K562 (cell line): ENCODE data around the gene ASB4. TPM values are rescaled to one million over a fixed set of nuclear protein-coding genes. Genes with fewer than 3 reads are reported as not detected.

Source experiments
- C11orf30 ChIP-seq: fragments of 450-650 bp; IDR thresholded peaks from 2 replicates; pipeline ENCODE4 v1.6.1; 2016; ENCODE audit warnings: low read depth, mild to moderate bottlenecking
- THRAP3 ChIP-seq: fragments of 450-650 bp; IDR thresholded peaks from 2 replicates; pipeline ENCODE4 v1.6.1; 2016; ENCODE audit warnings: mild to moderate bottlenecking, inconsistent platforms, borderline replicate concordance
- TSC22D4 ChIP-seq: fragments of 450-650 bp; IDR thresholded peaks from 2 replicates; pipeline ENCODE4 v1.6.1; 2016; ENCODE audit warnings: missing genetic modification characterization, missing biosample characterization, control low read depth
- U2AF2 ChIP-seq: fragments of 200-400 bp; formaldehyde crosslinking; optimal IDR thresholded peaks from 2 replicates; pipeline ENCODE3; 2017; ENCODE audit warnings: low read depth, mild to moderate bottlenecking, low read length
- ZNF184 ChIP-seq: sonication (generic); formaldehyde crosslinking; IDR thresholded peaks from 2 replicates; pipeline ENCODE4 v1.5.0; 2020; ENCODE audit warnings: missing genetic modification reagents
- polyA plus RNA-seq, 8 experiments: library from polyadenylated mRNA; depleted of rRNA in 4 of 8; stranded (reverse) in 5 of 8; unstranded in 3 of 8; fragments of >200 nt; fragmentation: Nextera tagmentation in 2 of 8; fragmentation: Illumina TruSeq in 1 of 8; extraction: Ambion mirVana in 2 of 8; extraction: Trizol in 1 of 8; gene quantifications; 2 replicates each; pipeline versions ENCODE4 v1.2.1 to v1.2.3, GENCODE V29; 2011 to 2014; ENCODE audit warnings: inconsistent platforms in 1 of 8, missing spikeins in 1 of 8
- total RNA-seq, 7 experiments: library from RNA; depleted of rRNA in 6 of 7; stranded (reverse); fragments of >200 nt in 6 of 7; fragmentation: Illumina TruSeq in 2 of 7; extraction: Trizol in 2 of 7; gene quantifications; 2 replicates each; pipeline versions ENCODE4 v1.2.1 to v1.2.3, GENCODE V29; 2011 to 2021; ENCODE audit warnings: low replicate concordance in 1 of 7
- TF ChIP-seq, protein P1 (sequence below), 3 experiments: fragments of 200-800 bp in 1 of 3; fragments of 250-450 bp in 1 of 3; fragments of 450-650 bp in 1 of 3; sonication (Bioruptor Pico) in 1 of 3; sonication (Bioruptor generic) in 1 of 3; formaldehyde crosslinking in 1 of 3; IDR thresholded peaks; 2 replicates each; pipeline versions ENCODE4 v1.6.1 to v1.8.0; 2016 to 2022; ENCODE audit warnings: mild to moderate bottlenecking in 2 of 3, missing genetic modification characterization in 2 of 3, missing compliant biosample characterization in 1 of 3, moderate library complexity in 1 of 3
- TF ChIP-seq, protein P2 (sequence below): fragments of 450-650 bp; formaldehyde crosslinking; conservative IDR thresholded peaks from 2 replicates; pipeline ENCODE4 v1.4.0; 2022; ENCODE audit warnings: mild to moderate bottlenecking, missing genetic modification characterization
- TF ChIP-seq, protein P3 (sequence below): IDR thresholded peaks from 2 replicates; pipeline ENCODE4 v1.6.1; 2011; ENCODE audit not compliant: insufficient read length; ENCODE audit errors: extremely low read depth
- TF ChIP-seq, protein P4 (sequence below): fragments of 450-650 bp; IDR thresholded peaks from 2 replicates; pipeline ENCODE4 v1.7.0; 2016; ENCODE audit warnings: borderline replicate concordance
- TF ChIP-seq, protein P5 (sequence below): fragments of 250-450 bp; sonication (Bioruptor Pico); IDR thresholded peaks from 2 replicates; pipeline ENCODE4 v1.9.0; 2021; ENCODE audit warnings: mild to moderate bottlenecking
- TF ChIP-seq, protein P6 (sequence below): sonication (generic); formaldehyde crosslinking; IDR thresholded peaks from 2 replicates; pipeline ENCODE4 v1.8.0; 2022; ENCODE audit warnings: mild to moderate bottlenecking, missing genetic modification reagents
- TF ChIP-seq, protein P7 (sequence below): fragments of 450-650 bp; conservative IDR thresholded peaks from 2 replicates; pipeline ENCODE4 v1.6.1; 2016; ENCODE audit warnings: missing genetic modification characterization, low read depth, mild to moderate bottlenecking, missing compliant biosample characterization, moderate library complexity

Gene ASB4
- total and polyA plus RNA-seq, 9 of the 15 experiments (the other 6 are each of a cell fraction or from before 2014, with no cell fraction given) = 0.03 to 0.07 TPM; not detected in 7

DNA sequence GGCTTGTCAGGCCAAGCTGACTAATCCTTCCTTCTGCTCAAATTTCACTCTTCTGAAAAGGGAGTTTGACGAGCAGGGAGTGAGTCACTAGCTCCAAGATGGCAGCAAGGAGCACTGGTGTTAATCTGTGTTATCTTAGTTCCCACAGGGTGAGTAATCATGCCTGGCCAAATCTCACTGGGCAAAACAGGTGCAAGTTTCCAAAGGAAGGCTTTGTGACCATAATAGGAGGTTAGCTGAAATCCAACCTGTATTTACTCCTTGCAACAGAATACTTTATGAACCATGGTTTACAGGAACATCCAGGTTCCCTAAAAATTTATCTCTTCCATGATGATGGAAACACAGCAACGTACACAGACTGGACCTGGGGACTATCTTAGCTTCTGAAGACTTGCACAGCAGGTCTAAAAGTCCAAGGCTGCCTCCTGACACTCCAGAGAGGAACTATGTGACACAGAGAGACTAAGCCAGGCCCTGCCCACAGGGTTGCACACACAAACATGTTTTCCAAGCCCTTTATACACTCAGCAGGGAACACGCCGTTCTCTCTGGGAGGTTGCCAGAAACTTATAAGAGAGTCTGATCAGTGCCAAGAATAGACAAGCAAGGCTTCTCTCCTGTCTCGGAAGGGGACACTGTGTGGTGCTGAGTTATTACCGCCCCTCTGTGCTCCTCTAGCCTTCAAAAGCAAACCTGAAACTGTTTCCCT lies 64.2 kb downstream of the ASB4 start (continued):
- TF ChIP-seq, protein P1, sequence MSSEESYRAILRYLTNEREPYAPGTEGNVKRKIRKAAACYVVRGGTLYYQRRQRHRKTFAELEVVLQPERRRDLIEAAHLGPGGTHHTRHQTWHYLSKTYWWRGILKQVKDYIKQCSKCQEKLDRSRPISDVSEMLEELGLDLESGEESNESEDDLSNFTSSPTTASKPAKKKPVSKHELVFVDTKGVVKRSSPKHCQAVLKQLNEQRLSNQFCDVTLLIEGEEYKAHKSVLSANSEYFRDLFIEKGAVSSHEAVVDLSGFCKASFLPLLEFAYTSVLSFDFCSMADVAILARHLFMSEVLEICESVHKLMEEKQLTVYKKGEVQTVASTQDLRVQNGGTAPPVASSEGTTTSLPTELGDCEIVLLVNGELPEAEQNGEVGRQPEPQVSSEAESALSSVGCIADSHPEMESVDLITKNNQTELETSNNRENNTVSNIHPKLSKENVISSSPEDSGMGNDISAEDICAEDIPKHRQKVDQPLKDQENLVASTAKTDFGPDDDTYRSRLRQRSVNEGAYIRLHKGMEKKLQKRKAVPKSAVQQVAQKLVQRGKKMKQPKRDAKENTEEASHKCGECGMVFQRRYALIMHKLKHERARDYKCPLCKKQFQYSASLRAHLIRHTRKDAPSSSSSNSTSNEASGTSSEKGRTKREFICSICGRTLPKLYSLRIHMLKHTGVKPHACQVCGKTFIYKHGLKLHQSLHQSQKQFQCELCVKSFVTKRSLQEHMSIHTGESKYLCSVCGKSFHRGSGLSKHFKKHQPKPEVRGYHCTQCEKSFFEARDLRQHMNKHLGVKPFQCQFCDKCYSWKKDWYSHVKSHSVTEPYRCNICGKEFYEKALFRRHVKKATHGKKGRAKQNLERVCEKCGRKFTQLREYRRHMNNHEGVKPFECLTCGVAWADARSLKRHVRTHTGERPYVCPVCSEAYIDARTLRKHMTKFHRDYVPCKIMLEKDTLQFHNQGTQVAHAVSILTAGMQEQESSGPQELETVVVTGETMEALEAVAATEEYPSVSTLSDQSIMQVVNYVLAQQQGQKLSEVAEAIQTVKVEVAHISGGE (CRISPR knock-in tag; IDR thresholded peaks at IDR 0.05) = peak in 1 of 3 experiments; percentile 73; a peak in 2 of 6 replicates
- TF ChIP-seq, protein P2, sequence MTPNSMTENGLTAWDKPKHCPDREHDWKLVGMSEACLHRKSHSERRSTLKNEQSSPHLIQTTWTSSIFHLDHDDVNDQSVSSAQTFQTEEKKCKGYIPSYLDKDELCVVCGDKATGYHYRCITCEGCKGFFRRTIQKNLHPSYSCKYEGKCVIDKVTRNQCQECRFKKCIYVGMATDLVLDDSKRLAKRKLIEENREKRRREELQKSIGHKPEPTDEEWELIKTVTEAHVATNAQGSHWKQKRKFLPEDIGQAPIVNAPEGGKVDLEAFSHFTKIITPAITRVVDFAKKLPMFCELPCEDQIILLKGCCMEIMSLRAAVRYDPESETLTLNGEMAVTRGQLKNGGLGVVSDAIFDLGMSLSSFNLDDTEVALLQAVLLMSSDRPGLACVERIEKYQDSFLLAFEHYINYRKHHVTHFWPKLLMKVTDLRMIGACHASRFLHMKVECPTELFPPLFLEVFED (CRISPR knock-in tag) = no peak
- TF ChIP-seq, protein P3, sequence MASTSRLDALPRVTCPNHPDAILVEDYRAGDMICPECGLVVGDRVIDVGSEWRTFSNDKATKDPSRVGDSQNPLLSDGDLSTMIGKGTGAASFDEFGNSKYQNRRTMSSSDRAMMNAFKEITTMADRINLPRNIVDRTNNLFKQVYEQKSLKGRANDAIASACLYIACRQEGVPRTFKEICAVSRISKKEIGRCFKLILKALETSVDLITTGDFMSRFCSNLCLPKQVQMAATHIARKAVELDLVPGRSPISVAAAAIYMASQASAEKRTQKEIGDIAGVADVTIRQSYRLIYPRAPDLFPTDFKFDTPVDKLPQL = no peak
- TF ChIP-seq, protein P4, sequence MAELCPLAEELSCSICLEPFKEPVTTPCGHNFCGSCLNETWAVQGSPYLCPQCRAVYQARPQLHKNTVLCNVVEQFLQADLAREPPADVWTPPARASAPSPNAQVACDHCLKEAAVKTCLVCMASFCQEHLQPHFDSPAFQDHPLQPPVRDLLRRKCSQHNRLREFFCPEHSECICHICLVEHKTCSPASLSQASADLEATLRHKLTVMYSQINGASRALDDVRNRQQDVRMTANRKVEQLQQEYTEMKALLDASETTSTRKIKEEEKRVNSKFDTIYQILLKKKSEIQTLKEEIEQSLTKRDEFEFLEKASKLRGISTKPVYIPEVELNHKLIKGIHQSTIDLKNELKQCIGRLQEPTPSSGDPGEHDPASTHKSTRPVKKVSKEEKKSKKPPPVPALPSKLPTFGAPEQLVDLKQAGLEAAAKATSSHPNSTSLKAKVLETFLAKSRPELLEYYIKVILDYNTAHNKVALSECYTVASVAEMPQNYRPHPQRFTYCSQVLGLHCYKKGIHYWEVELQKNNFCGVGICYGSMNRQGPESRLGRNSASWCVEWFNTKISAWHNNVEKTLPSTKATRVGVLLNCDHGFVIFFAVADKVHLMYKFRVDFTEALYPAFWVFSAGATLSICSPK = no peak
- no peak for TF ChIP-seq C11orf30
- no peak for TF ChIP-seq U2AF2
- TF ChIP-seq, protein P5, sequence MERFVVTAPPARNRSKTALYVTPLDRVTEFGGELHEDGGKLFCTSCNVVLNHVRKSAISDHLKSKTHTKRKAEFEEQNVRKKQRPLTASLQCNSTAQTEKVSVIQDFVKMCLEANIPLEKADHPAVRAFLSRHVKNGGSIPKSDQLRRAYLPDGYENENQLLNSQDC (CRISPR knock-in tag) = no peak
- no peak for TF ChIP-seq THRAP3
- TF ChIP-seq, protein P6, sequence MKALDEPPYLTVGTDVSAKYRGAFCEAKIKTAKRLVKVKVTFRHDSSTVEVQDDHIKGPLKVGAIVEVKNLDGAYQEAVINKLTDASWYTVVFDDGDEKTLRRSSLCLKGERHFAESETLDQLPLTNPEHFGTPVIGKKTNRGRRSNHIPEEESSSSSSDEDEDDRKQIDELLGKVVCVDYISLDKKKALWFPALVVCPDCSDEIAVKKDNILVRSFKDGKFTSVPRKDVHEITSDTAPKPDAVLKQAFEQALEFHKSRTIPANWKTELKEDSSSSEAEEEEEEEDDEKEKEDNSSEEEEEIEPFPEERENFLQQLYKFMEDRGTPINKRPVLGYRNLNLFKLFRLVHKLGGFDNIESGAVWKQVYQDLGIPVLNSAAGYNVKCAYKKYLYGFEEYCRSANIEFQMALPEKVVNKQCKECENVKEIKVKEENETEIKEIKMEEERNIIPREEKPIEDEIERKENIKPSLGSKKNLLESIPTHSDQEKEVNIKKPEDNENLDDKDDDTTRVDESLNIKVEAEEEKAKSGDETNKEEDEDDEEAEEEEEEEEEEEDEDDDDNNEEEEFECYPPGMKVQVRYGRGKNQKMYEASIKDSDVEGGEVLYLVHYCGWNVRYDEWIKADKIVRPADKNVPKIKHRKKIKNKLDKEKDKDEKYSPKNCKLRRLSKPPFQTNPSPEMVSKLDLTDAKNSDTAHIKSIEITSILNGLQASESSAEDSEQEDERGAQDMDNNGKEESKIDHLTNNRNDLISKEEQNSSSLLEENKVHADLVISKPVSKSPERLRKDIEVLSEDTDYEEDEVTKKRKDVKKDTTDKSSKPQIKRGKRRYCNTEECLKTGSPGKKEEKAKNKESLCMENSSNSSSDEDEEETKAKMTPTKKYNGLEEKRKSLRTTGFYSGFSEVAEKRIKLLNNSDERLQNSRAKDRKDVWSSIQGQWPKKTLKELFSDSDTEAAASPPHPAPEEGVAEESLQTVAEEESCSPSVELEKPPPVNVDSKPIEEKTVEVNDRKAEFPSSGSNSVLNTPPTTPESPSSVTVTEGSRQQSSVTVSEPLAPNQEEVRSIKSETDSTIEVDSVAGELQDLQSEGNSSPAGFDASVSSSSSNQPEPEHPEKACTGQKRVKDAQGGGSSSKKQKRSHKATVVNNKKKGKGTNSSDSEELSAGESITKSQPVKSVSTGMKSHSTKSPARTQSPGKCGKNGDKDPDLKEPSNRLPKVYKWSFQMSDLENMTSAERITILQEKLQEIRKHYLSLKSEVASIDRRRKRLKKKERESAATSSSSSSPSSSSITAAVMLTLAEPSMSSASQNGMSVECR (CRISPR knock-in tag) = no peak
- no peak for TF ChIP-seq TSC22D4 (tag)
- TF ChIP-seq, protein P7, sequence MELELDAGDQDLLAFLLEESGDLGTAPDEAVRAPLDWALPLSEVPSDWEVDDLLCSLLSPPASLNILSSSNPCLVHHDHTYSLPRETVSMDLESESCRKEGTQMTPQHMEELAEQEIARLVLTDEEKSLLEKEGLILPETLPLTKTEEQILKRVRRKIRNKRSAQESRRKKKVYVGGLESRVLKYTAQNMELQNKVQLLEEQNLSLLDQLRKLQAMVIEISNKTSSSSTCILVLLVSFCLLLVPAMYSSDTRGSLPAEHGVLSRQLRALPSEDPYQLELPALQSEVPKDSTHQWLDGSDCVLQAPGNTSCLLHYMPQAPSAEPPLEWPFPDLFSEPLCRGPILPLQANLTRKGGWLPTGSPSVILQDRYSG (tag) = 0 out of 2 replicates have a peak, but pooled peaks have one; percentile 1
- TF ChIP-seq ZNF184 (CRISPR knock-in tag) = no peak
